Spleen (tissue), 7 donors: ENCODE results near the gene FCAMR.

Source experiments
- POLR2A ChIP-seq, 3 donors: fragments of 450-650 bp; IDR thresholded peaks; one replicate each; pipeline ENCODE4 v1.5.1; 2017; ENCODE audit warnings: antibody characterized with exemption in 3 of 3, mild to moderate bottlenecking in 1 of 3
- TF ChIP-seq, protein P1 (sequence below), 11 experiments: fragments of 200-600 bp in 7 of 11; fragments of 450-650 bp in 4 of 11; sonication (generic) in 4 of 11; IDR thresholded peaks in 8 of 11; conservative IDR thresholded peaks in 3 of 11; 1 replicate in 7 of 11; 2 replicates in 4 of 11; pipeline versions ENCODE4 v1.4.0 to v1.8.0; 2016 to 2021; ENCODE audit warnings: antibody characterized with exemption in 11 of 11, inconsistent platforms in 4 of 11, mild to moderate bottlenecking in 1 of 11
- donor health status: DM: no; HTN: no; CAD: no; lungs with moderate emphysema.
- donor health status: DM: no; HTN: no; CAD: no.
- donor health status: DM: no; HTN: no; CAD: no.

GRCh38 chr1:207009182-207009850 is 39.1 kb upstream of the FCAMR start:
- TF ChIP-seq, protein P1, sequence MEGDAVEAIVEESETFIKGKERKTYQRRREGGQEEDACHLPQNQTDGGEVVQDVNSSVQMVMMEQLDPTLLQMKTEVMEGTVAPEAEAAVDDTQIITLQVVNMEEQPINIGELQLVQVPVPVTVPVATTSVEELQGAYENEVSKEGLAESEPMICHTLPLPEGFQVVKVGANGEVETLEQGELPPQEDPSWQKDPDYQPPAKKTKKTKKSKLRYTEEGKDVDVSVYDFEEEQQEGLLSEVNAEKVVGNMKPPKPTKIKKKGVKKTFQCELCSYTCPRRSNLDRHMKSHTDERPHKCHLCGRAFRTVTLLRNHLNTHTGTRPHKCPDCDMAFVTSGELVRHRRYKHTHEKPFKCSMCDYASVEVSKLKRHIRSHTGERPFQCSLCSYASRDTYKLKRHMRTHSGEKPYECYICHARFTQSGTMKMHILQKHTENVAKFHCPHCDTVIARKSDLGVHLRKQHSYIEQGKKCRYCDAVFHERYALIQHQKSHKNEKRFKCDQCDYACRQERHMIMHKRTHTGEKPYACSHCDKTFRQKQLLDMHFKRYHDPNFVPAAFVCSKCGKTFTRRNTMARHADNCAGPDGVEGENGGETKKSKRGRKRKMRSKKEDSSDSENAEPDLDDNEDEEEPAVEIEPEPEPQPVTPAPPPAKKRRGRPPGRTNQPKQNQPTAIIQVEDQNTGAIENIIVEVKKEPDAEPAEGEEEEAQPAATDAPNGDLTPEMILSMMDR (IDR thresholded peaks at IDR 0.05 in 8 of 11, conservative IDR thresholded peaks at IDR 0.05 in 3 of 11): no peak
- no peak for TF ChIP-seq POLR2A (IDR thresholded peaks at IDR 0.05)
